GM19324 (cell line): ENCODE results near the gene RSU1.
A peak's percentile ranks its signal among the peaks of the same experiment; 100 is the strongest.
"Not testable (repeated sequence)": the region's sequence is repeated elsewhere in the genome, so short reads cannot be mapped to it uniquely, and the experiment has no call there.

Experiments used
- ATAC-seq: cut with Tn5 transposase; IDR thresholded peaks from one replicate; pipeline ENCODE4 v1.9.1; 2021; ENCODE audit warnings: mild to moderate bottlenecking, moderate library complexity; ENCODE audit not compliant: unreplicated experiment, low FRiP score

The RSU1 gene

DNA sequence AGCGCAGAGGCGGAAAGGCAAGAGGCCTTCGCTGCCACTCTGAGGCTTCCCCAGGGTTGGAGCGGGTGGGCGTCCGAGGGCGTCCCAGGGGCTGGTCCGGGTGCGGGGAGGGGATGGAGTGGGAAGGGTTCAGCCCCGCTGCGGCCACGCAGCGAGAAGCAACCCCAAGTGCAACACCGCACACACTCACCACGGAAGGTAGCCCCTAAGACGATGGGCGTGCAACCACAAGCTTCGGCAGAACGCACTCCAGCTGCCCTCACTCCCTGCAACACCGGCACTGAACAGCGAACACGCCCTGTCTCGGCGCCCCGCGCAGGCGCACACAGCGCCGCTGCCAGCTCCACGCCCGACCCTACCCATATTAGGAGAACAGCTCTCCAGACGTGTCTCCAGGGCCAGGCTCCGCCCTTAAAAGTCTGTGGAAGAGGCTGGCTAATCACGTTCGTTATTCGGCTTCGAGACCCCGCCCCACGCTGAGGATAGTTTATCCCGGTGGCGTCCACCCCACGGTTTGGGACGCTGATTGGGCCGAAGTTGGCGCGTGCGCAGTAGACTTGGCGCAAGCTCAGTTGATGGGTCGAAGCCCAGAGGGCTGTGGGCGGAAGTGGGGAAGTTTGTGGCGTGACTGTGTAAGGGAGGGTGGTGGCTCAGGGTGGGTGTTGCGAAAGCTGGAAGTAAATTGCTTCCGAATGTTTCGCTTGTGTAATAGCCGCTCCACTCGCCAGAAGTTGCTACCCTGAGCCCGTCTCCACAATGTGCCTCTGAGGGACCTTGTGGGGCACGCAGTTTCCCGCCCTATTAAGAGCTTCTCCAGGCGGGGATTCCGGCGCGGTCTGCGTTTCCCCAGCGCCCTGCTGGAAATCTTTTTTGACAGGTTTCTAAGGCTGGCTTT lies at the start of gene RSU1:
TSS of gene RSU1 (minus strand) at position 300 of the 895 bp plus-strand sequence. CDS start 343 bp downstream, outside the sequence.
- ATAC-seq: peak; percentile 99

- ATAC-seq: no peak
Observed at GRCh38 chr10:16866541-16867275, 49.5 kb upstream of the RSU1 start.

DNA sequence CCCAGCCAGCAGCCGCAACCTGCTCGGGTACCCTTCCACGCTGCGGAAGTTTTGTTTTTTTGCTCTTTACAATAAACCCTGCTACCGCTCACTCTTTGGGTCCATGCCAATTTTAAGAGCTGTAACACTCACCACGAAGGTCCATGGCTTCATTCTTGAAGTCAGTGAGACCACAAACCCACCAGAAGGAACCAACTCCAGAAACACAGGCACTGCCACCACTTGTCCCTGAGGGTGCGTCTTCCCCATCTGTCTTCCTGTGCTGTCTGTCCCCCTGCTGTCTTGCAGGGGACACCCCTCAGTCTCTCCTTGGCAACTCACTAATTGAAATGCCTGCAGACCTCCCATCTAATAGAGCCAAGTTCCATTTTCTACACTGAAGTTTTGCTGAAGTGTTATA lies 48.5 kb upstream of the RSU1 start:
- ATAC-seq: no peak

GRCh38 chr10:16863766-16864165 lies 46.5 kb upstream of the RSU1 start:
- no peak for ATAC-seq

DNA sequence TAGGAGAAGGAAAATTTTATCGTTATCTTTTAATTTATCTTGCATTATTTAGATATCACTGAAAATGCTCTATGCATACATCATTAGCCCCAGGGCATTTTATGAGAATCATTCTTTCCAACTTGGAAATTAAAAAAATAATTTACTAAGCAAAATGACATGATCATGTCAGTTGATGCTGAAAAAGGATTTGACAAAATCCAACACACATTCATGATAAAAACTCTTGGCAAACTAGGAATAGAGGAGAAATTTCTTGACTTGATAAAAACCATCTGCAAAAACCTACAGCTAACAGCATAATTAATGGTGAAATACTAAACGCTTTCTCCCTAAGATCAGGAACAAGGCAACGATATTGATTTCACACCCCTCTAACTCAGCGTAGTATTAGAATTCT lies 40.2 kb upstream of the RSU1 start:
- ATAC-seq: no peak

- no peak for ATAC-seq
Observed at GRCh38 chr10:16856567-16856966, 39.3 kb upstream of the RSU1 start.

DNA sequence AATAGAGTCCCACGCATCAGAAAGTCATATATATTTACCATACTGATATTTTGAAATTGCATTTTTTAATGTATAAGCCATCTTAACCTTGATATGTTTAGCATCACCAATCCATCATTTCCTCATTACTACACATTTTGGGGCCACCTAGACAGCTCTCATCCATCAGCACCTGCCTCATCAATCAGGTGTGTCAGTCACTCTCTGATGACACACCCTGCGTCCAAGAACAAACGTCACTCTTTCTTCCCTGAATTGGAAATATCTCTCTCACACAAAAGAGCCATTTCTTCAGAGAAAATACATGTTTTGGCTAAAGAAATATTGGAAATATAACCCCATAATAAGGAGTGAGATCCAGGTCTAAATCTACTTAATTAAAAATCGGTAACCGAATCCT lies 38.9 kb upstream of the RSU1 start:
- no peak for ATAC-seq

GRCh38 chr10:16854623-16855022 lies 37.4 kb upstream of the RSU1 start:
- ATAC-seq: no peak

DNA sequence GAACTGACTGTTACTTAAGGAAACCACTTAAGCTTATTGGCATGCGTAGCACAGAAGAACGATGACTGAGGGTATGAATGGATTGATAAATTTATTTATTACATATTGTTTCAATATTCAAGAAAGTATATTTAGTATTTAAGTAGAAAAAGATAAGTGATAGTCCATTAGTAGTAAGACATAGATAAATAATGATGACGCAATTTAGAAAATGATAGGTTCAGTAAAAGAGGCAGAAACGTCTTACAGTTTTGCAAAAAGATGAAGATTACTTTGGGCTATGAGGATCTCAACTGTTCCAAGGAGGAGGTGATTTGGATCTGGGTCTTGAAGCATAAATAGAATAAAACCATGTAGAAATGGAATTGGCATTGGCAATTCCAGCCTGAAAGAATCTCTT lies 36.6 kb upstream of the RSU1 start:
- no peak for ATAC-seq

- ATAC-seq: no peak
Observed at GRCh38 chr10:16853201-16853600, 36.0 kb upstream of the RSU1 start.

- no peak for ATAC-seq
Observed at GRCh38 chr10:16852624-16853023, 35.4 kb upstream of the RSU1 start.

- ATAC-seq: no peak
Observed at GRCh38 chr10:16848562-16849154, 31.4 kb upstream of the RSU1 start.

- no peak for ATAC-seq
Observed at GRCh38 chr10:16847644-16848043, 30.4 kb upstream of the RSU1 start.

DNA sequence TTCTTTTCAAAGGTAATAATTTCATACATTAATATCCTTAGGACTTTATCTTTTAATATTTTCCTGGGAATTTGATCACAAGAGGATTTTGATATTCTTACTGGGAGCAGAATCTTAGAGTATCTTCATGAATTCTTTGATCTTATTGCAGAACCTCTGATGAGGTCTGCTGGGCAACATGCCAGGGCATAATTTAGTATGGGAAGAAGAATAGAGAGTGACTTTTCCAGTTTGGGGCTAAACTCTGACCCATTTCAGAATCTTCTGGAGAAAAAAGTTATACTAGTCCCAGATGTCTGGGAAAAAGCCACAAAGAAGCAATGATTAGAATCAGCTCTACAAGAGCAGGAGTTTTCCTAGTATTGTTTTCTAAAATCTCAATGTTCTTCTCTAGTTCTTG lies 28.0 kb upstream of the RSU1 start:
- ATAC-seq: no peak

- ATAC-seq: no peak
Observed at GRCh38 chr10:16843252-16843870, 26.1 kb upstream of the RSU1 start.

DNA sequence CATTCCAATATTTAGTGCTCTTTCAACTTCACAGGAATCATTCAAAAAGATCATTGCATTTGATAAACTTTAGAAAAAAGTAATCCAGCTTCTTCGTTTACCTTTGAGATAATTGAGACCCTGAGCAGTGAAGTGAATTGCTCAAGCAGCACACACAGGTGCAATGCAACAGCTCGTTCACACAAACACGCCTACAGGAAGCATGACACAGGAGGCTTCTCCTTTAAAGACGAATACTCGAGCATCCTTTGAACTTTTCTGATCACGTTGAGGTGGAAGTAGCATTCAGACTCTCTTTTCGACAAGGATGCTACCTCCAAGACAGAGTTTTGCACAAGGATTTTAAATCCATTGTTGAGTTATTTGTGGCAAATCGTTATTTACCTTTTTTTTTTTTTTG lies 18.0 kb upstream of the RSU1 start:
- no peak for ATAC-seq

DNA sequence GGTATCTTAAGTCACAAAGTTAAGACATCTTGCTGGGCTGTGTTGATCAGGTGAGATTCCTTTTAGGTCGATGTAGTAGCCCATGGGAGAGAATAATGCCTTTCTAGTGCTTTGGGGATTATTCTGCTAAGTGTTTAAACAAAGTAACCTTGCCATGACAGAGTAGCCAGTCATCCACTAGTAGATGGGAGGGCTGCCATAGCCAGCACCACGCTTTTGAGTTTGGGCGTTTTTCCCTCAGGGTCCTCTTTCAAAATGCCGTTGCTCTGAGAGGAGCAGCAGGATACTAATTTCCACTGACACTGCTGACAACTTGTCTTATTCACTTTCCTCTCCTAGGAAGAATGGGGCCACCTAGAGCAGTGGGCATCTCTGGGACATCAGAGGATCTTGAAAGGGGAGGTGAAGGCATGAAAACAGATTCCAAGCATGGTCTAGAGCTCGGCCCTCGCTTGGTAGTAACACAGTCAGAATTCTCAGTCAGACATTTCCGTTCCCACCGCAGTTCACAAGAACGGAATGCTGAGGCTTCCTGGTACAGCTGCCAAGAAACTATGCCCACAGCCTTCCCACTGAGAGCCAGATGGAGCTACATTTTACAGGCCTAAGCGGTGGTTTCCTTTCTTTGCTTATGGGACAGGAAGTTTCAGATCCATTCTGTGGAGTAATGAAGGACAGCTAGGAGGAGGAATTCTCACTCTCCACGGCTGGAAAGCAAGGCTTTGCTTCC lies 15.3 kb upstream of the RSU1 start:
- ATAC-seq: no peak

GRCh38 chr10:16828701-16829175 lies 11.5 kb upstream of the RSU1 start:
- ATAC-seq: no peak

DNA sequence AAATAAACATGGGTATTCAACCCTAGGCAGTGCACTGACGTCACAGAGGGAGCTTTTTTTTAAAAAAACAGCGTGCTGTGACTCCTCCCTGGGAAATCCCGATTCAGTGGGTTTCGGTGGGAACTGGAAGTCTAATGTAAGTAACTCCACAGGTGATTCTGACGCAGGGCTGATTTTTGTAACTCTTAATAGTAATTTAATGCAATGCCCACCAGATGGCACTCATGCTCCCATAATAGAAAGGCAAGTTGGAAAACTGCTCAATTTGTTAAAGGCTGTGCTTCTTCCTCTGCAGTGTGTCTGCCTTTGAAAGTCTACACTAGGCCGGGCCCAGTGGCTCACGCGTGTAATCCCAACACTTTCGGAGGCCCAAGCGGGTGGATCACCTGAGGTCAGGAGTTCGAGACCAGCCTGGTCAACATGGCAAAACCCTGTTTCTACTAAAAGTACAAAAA lies 10.9 kb upstream of the RSU1 start:
- ATAC-seq: peak; percentile 59

DNA sequence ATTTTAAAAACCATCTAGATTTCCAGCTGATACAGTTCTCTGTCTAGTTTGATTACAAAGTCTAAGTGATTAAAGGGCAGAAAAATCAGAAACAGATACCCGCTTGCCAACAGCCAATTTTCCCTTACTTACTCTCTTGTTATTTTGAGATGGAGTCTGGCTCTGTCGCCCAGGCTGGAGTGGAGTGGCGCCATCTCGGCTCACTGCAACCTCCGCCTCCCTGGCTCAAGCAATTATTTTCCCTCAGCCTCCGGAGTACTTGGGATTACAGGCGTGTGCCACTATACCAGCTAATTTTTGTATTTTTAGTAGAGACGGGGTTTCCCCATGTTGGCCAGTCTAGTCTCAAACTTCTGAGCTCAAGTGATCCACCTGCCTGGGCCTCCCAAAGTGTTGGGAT lies 10.2 kb upstream of the RSU1 start:
- ATAC-seq: not testable (repeated sequence)
